ENCODE data around the gene AMFR. TPM values are rescaled to one million over a fixed set of nuclear protein-coding genes. Genes with fewer than 3 reads are reported as not detected.

The AMFR gene
- total and polyA plus RNA-seq, 2 of the 13 experiments (the other 11 are each of a cell fraction or from before 2014, with no cell fraction given): 52.9 to 108 TPM

- no peak for TF ChIP-seq PLRG1 (conservative IDR thresholded peaks at IDR 0.05)
- TF ChIP-seq ZNF704 (CRISPR knock-in tag; IDR thresholded peaks at IDR 0.05; ENCODE audit: borderline replicate concordance): no peak
- peak; percentile 56; the same call in 1 of the 2 replicates for TF ChIP-seq FOXO1 (CRISPR knock-in tag; IDR thresholded peaks at IDR 0.05)
- TF ChIP-seq ZKSCAN8 (CRISPR knock-in tag; IDR thresholded peaks at IDR 0.05; ENCODE audit: borderline replicate concordance): peak; percentile 80; the same call in 1 of the 2 replicates
- peak; percentile 86 for TF ChIP-seq HDAC2 (CRISPR knock-in tag; IDR thresholded peaks at IDR 0.05)
- TF ChIP-seq ZBTB20 (CRISPR knock-in tag; IDR thresholded peaks at IDR 0.05; ENCODE audit: borderline replicate concordance, low read depth): no peak
- peak; percentile 81; the same call in 1 of the 2 replicates for TF ChIP-seq ZNF362 (CRISPR knock-in tag; IDR thresholded peaks at IDR 0.05; ENCODE audit: borderline replicate concordance)
- peak; percentile 76; the same call in 1 of the 2 replicates for TF ChIP-seq ZIK1 (CRISPR knock-in tag; IDR thresholded peaks at IDR 0.05; ENCODE audit: borderline replicate concordance, low read depth)
- TF ChIP-seq ZNF274 (CRISPR knock-in tag; IDR thresholded peaks at IDR 0.05): peak; percentile 91
- no peak; the same call in 1 of the 2 replicates for TF ChIP-seq ZSCAN21 (CRISPR knock-in tag; IDR thresholded peaks at IDR 0.05; ENCODE audit: borderline replicate concordance)
- peak; percentile 60 for TF ChIP-seq E2F5 (CRISPR knock-in tag; conservative IDR thresholded peaks at IDR 0.05)
- TF ChIP-seq SPEN (CRISPR knock-in tag; IDR thresholded peaks at IDR 0.05; ENCODE audit: low read depth): peak; percentile 88
Observed at GRCh38 chr16:56356276-56357240, 68.8 kb downstream of the AMFR start (continued).
